A375 (cell line): ENCODE data around the gene HPCA. TPM values are rescaled to one million over a fixed set of nuclear protein-coding genes. Genes with fewer than 3 reads are reported as not detected.

ENCODE experiments used
- total RNA-seq: library from RNA; depleted of rRNA; stranded (reverse); fragments of >200 nt; shearing (Covaris generic); gene quantifications from 2 replicates; pipeline ENCODE4 v1.2.3, GENCODE V29; 2014; rRNA removed

HPCA gene
- not detected in 2 replicates for total RNA-seq

GRCh38 chr1:32886004-32886827, at the start of gene HPCA:
HPCA (plus strand) TSS chr1:32886491; CDS start chr1:32888899, 2,408 bp downstream.

GRCh38 chr1:32870615-32871363, 15.5 kb upstream of the HPCA start, which contains the start of gene FNDC5:
FNDC5 (minus strand) TSS chr1:32870912.

GRCh38 chr1:32900956-32901822, 14.9 kb downstream of the HPCA start, which contains the start of gene TMEM54:
TMEM54 (minus strand) TSS chr1:32901389; CDS start chr1:32901238, 151 bp downstream.

Other genes starting within 250 kb of the HPCA start
- gene ZBTB8OS, start 235.9 kb upstream of the HPCA start, total RNA-seq = 63.9 and 80.1 TPM in 2 replicates
- 66.3 and 94.9 TPM in 2 replicates for gene RBBP4, start 235.3 kb upstream of the HPCA start, total RNA-seq
- 8.9 and 12.4 TPM in 2 replicates for gene SYNC, start 183.7 kb upstream of the HPCA start, total RNA-seq
- 378 and 407 TPM in 2 replicates for gene YARS1, start 69.1 kb upstream of the HPCA start, total RNA-seq
- 28.6 and 31.6 TPM in 2 replicates for gene S100PBP, start 68.8 kb upstream of the HPCA start, total RNA-seq
- gene FNDC5, start 15.6 kb upstream of the HPCA start, total RNA-seq = 0.23 TPM in 1 of 2 replicates, not detected in the other
- gene TMEM54, start 14.9 kb downstream of the HPCA start, total RNA-seq = 49.9 and 60.8 TPM in 2 replicates
- gene RNF19B, start 78.3 kb downstream of the HPCA start, total RNA-seq = 21.9 TPM in 2 replicates
- 266 and 301 TPM in 2 replicates for gene AK2, start 150.4 kb downstream of the HPCA start, total RNA-seq
- gene AZIN2, start 194.7 kb downstream of the HPCA start, total RNA-seq = 10.0 and 14.5 TPM in 2 replicates